Measurements from ENCODE around the gene MARCHF5. TPM values are rescaled to one million over a fixed set of nuclear protein-coding genes. Genes with fewer than 3 reads are reported as not detected.
A peak's percentile ranks its signal among the peaks of the same experiment; 100 is the strongest.

The MARCHF5 gene
- total RNA-seq, 6 experiments from 2014 or later, result 36.2 to 48.2 (median 41.2) TPM

- H3K27me3 Mint-ChIP-seq (ENCODE audit: insufficient read depth), result no peaks in the 10 kb centered on the region; the same call in 1 of the 2 replicates
- H3K27ac Mint-ChIP-seq, result no peak overlapping the region
- no peaks in the 10 kb centered on the region for H3K9me3 Mint-ChIP-seq
- no peak for DNase-seq
- no peak overlapping the region for H3K4me3 Mint-ChIP-seq
- H3K36me3 Mint-ChIP-seq (ENCODE audit: low read depth), result no peaks in the 10 kb centered on the region
- TF ChIP-seq CTCF (IDR thresholded peaks at IDR 0.05), result no peak
- peaks cover 4% of the 10 kb centered on the region; the same call in 1 of the 2 replicates for H3K4me1 Mint-ChIP-seq (ENCODE audit: low read depth)
Observed at GRCh38 chr10:92268748-92269147, 22.2 kb upstream of the MARCHF5 start.

GRCh38 chr10:92274071-92274470 lies 16.9 kb upstream of the MARCHF5 start:
- peaks cover 1% of the 10 kb centered on the region for H3K4me1 Mint-ChIP-seq (ENCODE audit: low read depth)
- no peaks in the 10 kb centered on the region for H3K9me3 Mint-ChIP-seq
- TF ChIP-seq CTCF (IDR thresholded peaks at IDR 0.05), result no peak
- H3K4me3 Mint-ChIP-seq, result no peak overlapping the region
- no peaks in the 10 kb centered on the region; the same call in 1 of the 2 replicates for H3K27me3 Mint-ChIP-seq (ENCODE audit: insufficient read depth)
- no peak overlapping the region for H3K27ac Mint-ChIP-seq
- no peaks in the 10 kb centered on the region for H3K36me3 Mint-ChIP-seq (ENCODE audit: low read depth)
- no peak for DNase-seq

- peaks cover 8% of the 10 kb centered on the region for H3K4me1 Mint-ChIP-seq (ENCODE audit: low read depth)
- no peaks in the 10 kb centered on the region for H3K36me3 Mint-ChIP-seq (ENCODE audit: low read depth)
- TF ChIP-seq CTCF (IDR thresholded peaks at IDR 0.05), result no peak
- no peaks in the 10 kb centered on the region for H3K9me3 Mint-ChIP-seq
- no peak overlapping the region; the same call in 1 of the 2 replicates for H3K4me3 Mint-ChIP-seq
- H3K27ac Mint-ChIP-seq, result no peak overlapping the region
- DNase-seq, result no peak
- H3K27me3 Mint-ChIP-seq (ENCODE audit: insufficient read depth), result no peaks in the 10 kb centered on the region
Observed at GRCh38 chr10:92278996-92279696, 11.8 kb upstream of the MARCHF5 start.

GRCh38 chr10:92284112-92284704 lies 6.8 kb upstream of the MARCHF5 start:
- no peak for TF ChIP-seq CTCF (IDR thresholded peaks at IDR 0.05)
- DNase-seq, result no peak
- Mint-ChIP-seq H3K27ac (no peak overlapping the region), H3K4me1 (ENCODE audit: low read depth) (peaks cover 5% of the 10 kb centered on the region), H3K9me3 (no peaks in the 10 kb centered on the region), H3K27me3 (ENCODE audit: insufficient read depth) (no peaks in the 10 kb centered on the region), H3K36me3 (ENCODE audit: low read depth) (no peaks in the 10 kb centered on the region), H3K4me3 (no peak overlapping the region)

GRCh38 chr10:92290076-92290836 lies 711 bp upstream of the MARCHF5 start:
- Mint-ChIP-seq H3K27me3 (ENCODE audit: insufficient read depth) (no peaks in the 10 kb centered on the region; the same call in 1 of the 2 replicates), H3K36me3 (ENCODE audit: low read depth) (peaks cover 10% of the 10 kb centered on the region), H3K4me1 (ENCODE audit: low read depth) (peaks cover 33% of the 10 kb centered on the region), H3K27ac (peak overlapping the region; percentile 84), H3K9me3 (no peaks in the 10 kb centered on the region), H3K4me3 (peak overlapping the region; percentile 95)
- no peak for TF ChIP-seq CTCF (IDR thresholded peaks at IDR 0.05)
- peak; percentile 52 for DNase-seq

Measured in HFFc6 (cell line).